Cardiac fibroblast (primary cell): ENCODE data around the gene C12orf42.

Experiments
- DNase-seq, 2 donors: peaks; one replicate each; pipeline versions ENCODE4 v3.0.0 to v3.0.0-alpha.2; 2010; ENCODE audit warnings: low read depth in 2 of 2
- H3K4me3 ChIP-seq, 2 donors: replicated peaks in 1 of 2; 1 replicate in 1 of 2; 2 replicates in 1 of 2; pipeline ENCODE4 v1.5.1; 2011; ENCODE audit warnings: low read depth in 2 of 2, low read length in 2 of 2, mild to moderate bottlenecking in 2 of 2, moderate library complexity in 1 of 2
- CTCF ChIP-seq: IDR thresholded peaks from one replicate; pipeline ENCODE4 v1.5.1; 2011; ENCODE audit warnings: low read depth, mild to moderate bottlenecking, low read length, inconsistent platforms

The C12orf42 gene

DNA sequence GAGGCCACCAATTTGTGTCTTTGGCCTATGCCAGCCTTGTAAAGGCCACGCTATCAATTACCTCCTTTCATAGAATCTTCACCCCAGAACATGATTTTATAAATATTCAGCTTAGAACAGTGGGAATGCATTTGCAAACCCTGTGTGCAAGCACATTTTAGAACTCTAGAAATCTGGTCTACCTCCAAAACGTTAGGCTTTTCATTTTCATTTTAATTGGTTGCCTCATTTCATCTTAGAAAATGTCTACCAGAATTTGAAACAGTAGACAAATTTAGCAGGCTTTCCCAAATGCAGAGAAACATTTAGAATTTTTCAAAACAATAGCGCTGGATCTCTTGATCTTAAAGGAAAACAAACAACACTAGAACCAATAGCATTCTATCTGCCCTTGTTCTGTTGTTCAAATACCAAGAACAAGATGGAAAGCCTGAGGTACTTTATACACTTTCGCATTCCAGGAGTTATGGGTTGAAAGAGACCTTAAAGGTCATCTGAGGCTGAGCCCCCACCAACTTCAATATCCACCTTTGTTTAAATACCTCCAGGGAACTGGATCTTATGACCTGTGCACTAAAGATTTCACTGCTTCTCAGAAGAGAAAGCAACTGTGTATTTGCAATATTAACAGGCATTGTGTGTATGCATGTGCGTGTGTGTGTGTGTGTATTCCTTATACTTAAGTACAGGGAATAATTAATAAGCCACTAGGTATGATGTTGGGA lies 185.1 kb downstream of the C12orf42 start:
- DNase-seq, result no peak
- TF ChIP-seq CTCF, result no peak
- no peak overlapping the region for H3K4me3 ChIP-seq

DNA sequence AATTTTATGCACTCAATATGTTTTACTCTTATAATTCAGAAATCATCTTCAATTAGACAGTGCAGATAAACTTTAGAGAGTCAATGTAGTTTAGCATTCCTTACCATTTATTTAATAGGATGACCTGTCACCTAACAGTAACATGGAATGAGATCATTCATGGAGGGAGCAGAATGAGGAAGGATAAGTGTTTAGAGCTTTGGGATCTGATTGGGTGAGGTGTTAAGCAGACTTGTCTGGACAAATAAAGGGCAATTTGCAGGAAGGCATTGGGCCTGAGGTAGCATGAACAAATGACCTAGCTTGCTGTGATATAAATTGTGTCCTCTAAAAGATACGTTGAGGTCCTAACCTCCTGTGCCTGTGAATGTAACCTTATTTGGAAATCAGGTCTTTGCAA lies 187.4 kb downstream of the C12orf42 start:
- no peak overlapping the region for H3K4me3 ChIP-seq
- no peak for TF ChIP-seq CTCF

DNA sequence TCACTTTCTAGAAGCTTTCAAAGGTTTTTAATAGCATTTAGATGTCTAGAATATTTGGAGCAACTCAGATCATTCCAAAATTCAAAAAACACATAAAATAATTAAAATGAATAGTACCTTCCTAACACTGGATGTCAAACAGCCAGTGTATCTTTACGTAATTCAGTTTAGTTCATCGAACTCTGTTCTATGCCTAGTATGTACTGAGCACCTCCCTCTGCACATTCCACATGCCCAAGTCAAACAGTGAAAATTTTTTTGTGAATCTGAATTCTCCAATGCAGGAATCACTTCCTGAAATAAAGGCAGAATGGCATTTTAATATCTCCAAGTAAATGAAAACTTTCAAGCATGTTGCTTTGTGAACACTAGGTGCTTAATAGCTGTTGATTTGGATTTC lies 192.3 kb downstream of the C12orf42 start:
- TF ChIP-seq CTCF, result no peak
- no peak overlapping the region for H3K4me3 ChIP-seq
- DNase-seq, result no peak

More for the DNA sequence above, 187.4 kb downstream of the C12orf42 start:
- DNase-seq, result no peak

- DNase-seq, result no peak
- no peak for TF ChIP-seq CTCF
- H3K4me3 ChIP-seq, result no peak overlapping the region
These were observed 193.9 kb downstream of the C12orf42 start for GRCh38 chr12:103301642-103302591.

GRCh38 chr12:103288016-103288415 lies 207.8 kb downstream of the C12orf42 start:
- no peak for DNase-seq
- TF ChIP-seq CTCF, result no peak

DNA sequence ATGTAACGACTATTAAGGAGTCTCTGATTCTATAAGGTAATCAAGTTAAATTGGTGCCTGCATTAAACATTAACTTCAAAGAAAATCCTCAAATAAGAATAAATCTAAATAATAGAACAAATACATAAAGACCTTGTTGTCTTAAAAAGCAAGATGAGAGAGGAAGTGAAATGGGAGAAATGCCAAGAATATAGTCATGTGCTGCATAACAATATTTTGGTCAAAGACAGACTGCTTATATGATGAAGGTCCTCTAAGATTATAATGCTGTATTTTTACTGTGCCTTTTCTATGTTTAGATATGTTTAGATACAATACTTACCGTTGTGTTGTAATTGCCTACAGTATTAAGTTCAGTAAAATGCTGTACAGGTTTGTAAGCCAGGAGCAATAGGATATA lies 213.6 kb downstream of the C12orf42 start:
- DNase-seq, result no peak
- no peak overlapping the region for H3K4me3 ChIP-seq
- TF ChIP-seq CTCF, result no peak

More at GRCh38 chr12:103288016-103288415, 207.8 kb downstream of the C12orf42 start:
- no peak overlapping the region for H3K4me3 ChIP-seq
